Natural killer cell (primary cell): ENCODE results near the gene CHCHD1. TPM values are rescaled to one million over a fixed set of nuclear protein-coding genes. Genes with fewer than 3 reads are reported as not detected.

Source experiments
- ATAC-seq, 3 donors: fragments of 150-1000 bp in 2 of 3; fragments of 200-7000 bp in 1 of 3; cut with Tn5 transposase; 1 replicate in 1 of 3; 2 replicates in 2 of 3; pipeline ENCODE4 v1.10.0; 2021; ENCODE audit warnings: mild to moderate bottlenecking in 2 of 3, moderate library complexity in 2 of 3
- DNase-seq, 2 donors: peaks; one replicate each; pipeline versions ENCODE4 v3.0.0 to v3.0.0-alpha.2; 2013 to 2021; ENCODE audit warnings: mixed read lengths in 1 of 2
- H3K27ac ChIP-seq: one replicate; pipeline ENCODE4 v1.5.1; 2013; ENCODE audit warnings: mild to moderate bottlenecking, low read length
- H3K27me3 ChIP-seq: one replicate; pipeline ENCODE4 v1.6.1; 2013; ENCODE audit warnings: low read length; ENCODE audit not compliant: control insufficient read depth, insufficient read depth
- H3K36me3 ChIP-seq: one replicate; pipeline ENCODE4 v1.6.1; 2013; ENCODE audit warnings: low read length; ENCODE audit not compliant: control insufficient read depth, insufficient read depth
- H3K4me1 ChIP-seq: one replicate; pipeline ENCODE4 v1.6.1; 2013; ENCODE audit warnings: low read length; ENCODE audit not compliant: control insufficient read depth, insufficient read depth
- H3K4me3 ChIP-seq: one replicate; pipeline ENCODE4 v1.5.1; 2013; ENCODE audit warnings: low read length
- H3K9me3 ChIP-seq: one replicate; pipeline ENCODE4 v1.6.1; 2013; ENCODE audit warnings: low read length; ENCODE audit not compliant: control insufficient read depth, insufficient read depth
- H3K27ac Mint-ChIP-seq, 2 donors: one replicate each; pipeline ENCODE4 v1.8.0; 2022; ENCODE audit warnings: mild to moderate bottlenecking in 2 of 2, mixed read lengths in 2 of 2, moderate library complexity in 1 of 2
- H3K27me3 Mint-ChIP-seq, 2 donors: one replicate each; pipeline ENCODE4 v1.8.0; 2022; ENCODE audit warnings: low read depth in 2 of 2, mixed read lengths in 2 of 2
- H3K36me3 Mint-ChIP-seq: one replicate; pipeline ENCODE4 v1.8.0; 2022; ENCODE audit warnings: mixed read lengths
- H3K4me1 Mint-ChIP-seq, 2 donors: one replicate each; pipeline ENCODE4 v1.8.0; 2022; ENCODE audit warnings: mixed read lengths in 2 of 2
- H3K4me3 Mint-ChIP-seq: one replicate; pipeline ENCODE4 v1.8.0; 2022; ENCODE audit warnings: mild to moderate bottlenecking, moderate library complexity, mixed read lengths
- H3K9me3 Mint-ChIP-seq, 2 donors: one replicate each; pipeline ENCODE4 v1.8.0; 2022; ENCODE audit warnings: mixed read lengths in 2 of 2
- WGBS: methylation state at CpG from one replicate; pipeline ENCODE4 v1.1.7; 2013; ENCODE audit warnings: missing lambda C conversion rate; ENCODE audit not compliant: insufficient coverage; 5-methylcytosine and 5-hydroxymethylcytosine counted together
- intact Hi-C: fragments of 100-400 bp; cut with micrococcal nuclease; formaldehyde crosslinking; loops from one replicate; pipeline ENCODE4 v1.14.2; 2022
- total RNA-seq, 4 donors: library from RNA; stranded (reverse); fragments of 120-200 nt in 1 of 4; gene quantifications; one replicate each; pipeline versions ENCODE4 v1.2.3 to v1.2.4, GENCODE V29; 2013 to 2022
- TF ChIP-seq, protein P1 (sequence below): fragments of 200-600 bp; IDR thresholded peaks from one replicate; pipeline ENCODE4 v1.8.0; 2022; ENCODE audit warnings: antibody characterized with exemption

CHCHD1 gene
- total RNA-seq, 3 donors from 2014 or later (not counting 1 experiment from before 2014, with no cell fraction given) = 5.2 to 7.0 (median 5.9) TPM

- peaks cover 31% of the 10 kb centered on the region for H3K36me3 Mint-ChIP-seq
- peak overlapping the region; percentile 55 for H3K27ac ChIP-seq
- no peaks in the 10 kb centered on the region for H3K9me3 ChIP-seq
- H3K27me3 Mint-ChIP-seq = no peaks in the 10 kb centered on the region
- peaks cover 75% of the 10 kb centered on the region for H3K36me3 ChIP-seq
- peak overlapping the region; percentile 93 to 96 for H3K27ac Mint-ChIP-seq
- peaks cover 59 to 83% of the 10 kb centered on the region in 2 donors for H3K4me1 Mint-ChIP-seq
- intact Hi-C loops = no loop called here
- 60% methylated on average over 2 of the region's 2 CpGs for WGBS
- ATAC-seq (no peak), DNase-seq (no peak)
- H3K4me1 ChIP-seq = peaks cover 45% of the 10 kb centered on the region
- no peaks in the 10 kb centered on the region for H3K27me3 ChIP-seq
- H3K9me3 Mint-ChIP-seq = no peaks in the 10 kb centered on the region
- H3K4me3 Mint-ChIP-seq = peak overlapping the region; percentile 22
- TF ChIP-seq, protein P1, sequence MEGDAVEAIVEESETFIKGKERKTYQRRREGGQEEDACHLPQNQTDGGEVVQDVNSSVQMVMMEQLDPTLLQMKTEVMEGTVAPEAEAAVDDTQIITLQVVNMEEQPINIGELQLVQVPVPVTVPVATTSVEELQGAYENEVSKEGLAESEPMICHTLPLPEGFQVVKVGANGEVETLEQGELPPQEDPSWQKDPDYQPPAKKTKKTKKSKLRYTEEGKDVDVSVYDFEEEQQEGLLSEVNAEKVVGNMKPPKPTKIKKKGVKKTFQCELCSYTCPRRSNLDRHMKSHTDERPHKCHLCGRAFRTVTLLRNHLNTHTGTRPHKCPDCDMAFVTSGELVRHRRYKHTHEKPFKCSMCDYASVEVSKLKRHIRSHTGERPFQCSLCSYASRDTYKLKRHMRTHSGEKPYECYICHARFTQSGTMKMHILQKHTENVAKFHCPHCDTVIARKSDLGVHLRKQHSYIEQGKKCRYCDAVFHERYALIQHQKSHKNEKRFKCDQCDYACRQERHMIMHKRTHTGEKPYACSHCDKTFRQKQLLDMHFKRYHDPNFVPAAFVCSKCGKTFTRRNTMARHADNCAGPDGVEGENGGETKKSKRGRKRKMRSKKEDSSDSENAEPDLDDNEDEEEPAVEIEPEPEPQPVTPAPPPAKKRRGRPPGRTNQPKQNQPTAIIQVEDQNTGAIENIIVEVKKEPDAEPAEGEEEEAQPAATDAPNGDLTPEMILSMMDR = no peak
- no peak overlapping the region for H3K4me3 ChIP-seq
These were observed 18.9 kb upstream of the CHCHD1 start for GRCh38 chr10:73762915-73763314.

DNA sequence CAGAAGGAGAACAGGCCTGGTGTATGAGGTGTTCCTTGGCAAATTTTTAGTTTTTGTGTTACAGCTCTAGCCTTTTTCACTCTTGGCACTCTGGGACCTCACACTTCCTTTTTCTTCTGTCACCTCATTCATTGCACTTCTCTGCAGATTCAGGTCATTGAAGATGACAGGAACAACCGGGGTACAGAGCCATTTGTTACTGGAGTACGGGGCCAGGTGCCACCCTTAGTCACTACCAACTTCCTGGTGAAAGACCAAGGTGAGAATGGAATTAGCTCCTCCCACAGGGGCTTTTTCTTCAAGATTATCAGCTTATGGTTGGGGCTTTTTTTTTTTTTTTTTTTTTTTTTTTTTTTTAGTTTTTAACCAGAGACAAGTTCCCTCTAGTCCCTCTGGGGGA is 18.5 kb upstream of the CHCHD1 start:
- H3K9me3 Mint-ChIP-seq = no peaks in the 10 kb centered on the region
- H3K27me3 ChIP-seq = no peaks in the 10 kb centered on the region
- peak in 1 of 2 donors; percentile 76 for DNase-seq
- no peak overlapping the region for H3K4me3 ChIP-seq
- H3K4me3 Mint-ChIP-seq = no peak overlapping the region
- intact Hi-C loops = no loop called here
- peak overlapping the region; percentile 55 for H3K27ac ChIP-seq
- H3K9me3 ChIP-seq = no peaks in the 10 kb centered on the region
- peak overlapping the region; percentile 93 to 96 for H3K27ac Mint-ChIP-seq
- WGBS = 38% methylated on average over 1 of the region's 2 CpGs
- H3K36me3 ChIP-seq = peaks cover 77% of the 10 kb centered on the region
- peaks cover 42% of the 10 kb centered on the region for H3K4me1 ChIP-seq
- no peaks in the 10 kb centered on the region for H3K27me3 Mint-ChIP-seq
- TF ChIP-seq, protein P1 = no peak
- ATAC-seq = peak; percentile 13 to 30 (median 15)
- H3K36me3 Mint-ChIP-seq = peaks cover 32% of the 10 kb centered on the region
- H3K4me1 Mint-ChIP-seq = peaks cover 59 to 78% of the 10 kb centered on the region in 2 donors

DNA sequence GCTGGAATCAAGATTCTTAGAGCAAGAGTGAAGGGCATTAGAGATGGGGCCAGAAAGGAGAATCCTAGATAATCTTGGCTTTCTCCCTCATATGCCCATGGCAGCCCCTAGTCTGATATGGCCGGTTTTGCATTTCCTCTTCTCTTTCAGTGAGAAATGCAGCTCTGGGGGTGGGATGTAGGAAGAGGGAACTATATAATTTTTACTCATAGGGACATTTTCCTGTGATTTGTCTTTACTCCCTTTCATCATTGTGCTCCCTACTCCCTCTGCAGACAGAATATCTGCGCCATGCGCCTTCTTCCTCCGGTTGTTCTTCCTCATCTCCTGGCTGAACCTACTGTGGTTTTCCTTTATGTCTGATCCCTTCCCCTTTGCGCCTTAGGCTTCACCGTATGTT is 16.8 kb upstream of the CHCHD1 start:
- Histone ChIP-seq H3K4me3 (no peak overlapping the region), H3K27ac (no peak overlapping the region), H3K9me3 (no peaks in the 10 kb centered on the region), H3K36me3 (peaks cover 92% of the 10 kb centered on the region), H3K4me1 (peaks cover 33% of the 10 kb centered on the region), H3K27me3 (no peaks in the 10 kb centered on the region)
- TF ChIP-seq, protein P1 = no peak
- intact Hi-C loops = no loop called here
- ATAC-seq (no peak), DNase-seq (no peak)
- 96% methylated on average over 5 of the region's 6 CpGs for WGBS
- H3K27ac Mint-ChIP-seq = peak overlapping the region; percentile 78 to 93
- H3K36me3 Mint-ChIP-seq = peaks cover 45% of the 10 kb centered on the region
- H3K4me3 Mint-ChIP-seq = no peak overlapping the region
- peaks cover 41 to 67% of the 10 kb centered on the region in 2 donors for H3K4me1 Mint-ChIP-seq
- H3K27me3 Mint-ChIP-seq = no peaks in the 10 kb centered on the region
- no peaks in the 10 kb centered on the region for H3K9me3 Mint-ChIP-seq

GRCh38 chr10:73768881-73769280 is 13.0 kb upstream of the CHCHD1 start:
- H3K27me3 Mint-ChIP-seq = no peaks in the 10 kb centered on the region
- peak overlapping the region; percentile 17 to 52 for H3K27ac Mint-ChIP-seq
- Histone ChIP-seq H3K27ac (no peak overlapping the region), H3K4me1 (peaks cover 20% of the 10 kb centered on the region), H3K27me3 (no peaks in the 10 kb centered on the region), H3K4me3 (no peak overlapping the region), H3K36me3 (peaks cover 73% of the 10 kb centered on the region), H3K9me3 (no peaks in the 10 kb centered on the region)
- H3K4me3 Mint-ChIP-seq = no peak overlapping the region
- ATAC-seq (no peak), DNase-seq (peak in 1 of 2 donors; percentile 79)
- H3K9me3 Mint-ChIP-seq = no peaks in the 10 kb centered on the region
- peaks cover 22 to 58% of the 10 kb centered on the region in 2 donors for H3K4me1 Mint-ChIP-seq
- peaks cover 34% of the 10 kb centered on the region for H3K36me3 Mint-ChIP-seq
- TF ChIP-seq, protein P1 = no peak
- intact Hi-C loops = no loop called here
- 84% methylated on average over 11 of the region's 11 CpGs for WGBS
